Measurements from ENCODE around the gene SVOP. TPM values are rescaled to one million over a fixed set of nuclear protein-coding genes. Genes with fewer than 3 reads are reported as not detected.
A peak's percentile ranks its signal among the peaks of the same experiment; 100 is the strongest.
"Not testable (repeated sequence)": the region's sequence is repeated elsewhere in the genome, so short reads cannot be mapped to it uniquely, and the experiment has no call there.

SVOP gene
- total RNA-seq, 1 experiment from 2014 or later: 0.47 TPM

GRCh38 chr12:108866083-108866482 is 154.8 kb downstream of the SVOP start:
- RAD21 ChIA-PET (ENCODE audit: low non-redundant PET in 1 of 2, low total read pairs in 2 of 2, uncharacterized antibody in 2 of 2, unreplicated experiment in 2 of 2); H3K9me3 ChIP-seq (ENCODE audit: control insufficient read depth in 1 of 2, insufficient read depth in 1 of 2, low read depth in 1 of 2, low read length in 2 of 2); H3K4me2 ChIP-seq (ENCODE audit: low read length); H4K20me1 ChIP-seq (ENCODE audit: insufficient read depth); H3K27ac ChIP-seq (ENCODE audit: low read depth, low read length); H3K27me3 ChIP-seq (ENCODE audit: insufficient read depth, low read length); DNase-seq (ENCODE audit: low read depth, low spot score); H3K4me3 ChIP-seq (replicated peaks in 1 of 2; ENCODE audit: low read depth in 1 of 2, low read length in 2 of 2); BruUV-seq (replicated peaks); CTCF ChIA-PET; H3K9ac ChIP-seq (ENCODE audit: low read length); H3K79me2 ChIP-seq (ENCODE audit: insufficient read depth, low read length); H3K9me2 ChIP-seq (ENCODE audit: insufficient read depth); intact Hi-C loops (cut with micrococcal nuclease); H2AFZ ChIP-seq (ENCODE audit: low read depth, low read length, poor library complexity, severe bottlenecking); H3K36me3 ChIP-seq (ENCODE audit: control insufficient read depth in 1 of 2, insufficient read depth in 2 of 2, low read length in 2 of 2); POLR2A ChIA-PET: not testable (repeated sequence)
- H3K4me1 ChIP-seq (ENCODE audit: control insufficient read depth in 1 of 2, insufficient read depth in 2 of 2, low read length in 2 of 2): peaks cover 0 to 11% of the 10 kb centered on the region in 2 experiments; a peak in 2 of 4 replicates
- ATAC-seq: peak; percentile 33; the same call in 1 of the 2 replicates

DNA sequence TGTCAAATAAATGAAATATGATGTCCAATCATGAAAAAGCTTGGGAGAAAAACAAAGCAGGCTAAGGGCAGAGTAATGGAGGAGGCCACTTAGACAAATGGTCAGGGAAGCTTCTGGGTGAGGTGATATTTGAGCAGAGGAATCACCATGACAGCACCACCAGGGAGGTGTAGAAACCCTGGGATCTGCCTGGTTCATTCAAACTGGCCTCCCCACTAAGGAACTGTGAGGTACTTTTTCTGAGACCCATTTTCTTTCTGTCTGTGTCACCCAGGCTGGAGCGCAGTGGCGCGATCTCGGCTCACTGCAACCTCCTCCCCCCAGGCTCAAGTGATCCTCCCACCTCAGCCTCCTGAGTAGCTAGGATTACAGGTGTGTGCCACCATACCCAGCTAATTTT is 155.7 kb downstream of the SVOP start:
- Histone ChIP-seq H3K79me2 (ENCODE audit: insufficient read depth, low read length) (no peaks in the 10 kb centered on the region), H2AFZ (ENCODE audit: low read depth, low read length, poor library complexity, severe bottlenecking) (no peak overlapping the region), H3K27me3 (ENCODE audit: insufficient read depth, low read length) (no peaks in the 10 kb centered on the region), H3K36me3 (ENCODE audit: control insufficient read depth in 1 of 2, insufficient read depth in 2 of 2, low read length in 2 of 2) (no peaks in the 10 kb centered on the region), H3K9me3 (ENCODE audit: control insufficient read depth in 1 of 2, insufficient read depth in 1 of 2, low read depth in 1 of 2, low read length in 2 of 2) (no peaks in the 10 kb centered on the region), H3K27ac (ENCODE audit: low read depth, low read length) (no peak overlapping the region), H4K20me1 (ENCODE audit: insufficient read depth) (no peaks in the 10 kb centered on the region), H3K4me1 (ENCODE audit: control insufficient read depth in 1 of 2, insufficient read depth in 2 of 2, low read length in 2 of 2) (peaks cover 0 to 11% of the 10 kb centered on the region in 2 experiments; a peak in 3 of 4 replicates), H3K9ac (ENCODE audit: low read length) (no peak overlapping the region), H3K4me3 (replicated peaks in 1 of 2; ENCODE audit: low read depth in 1 of 2, low read length in 2 of 2) (no peak overlapping the region), H3K4me2 (ENCODE audit: low read length) (no peak overlapping the region), H3K9me2 (ENCODE audit: insufficient read depth) (no peaks in the 10 kb centered on the region)
- ChIA-PET RAD21 (ENCODE audit: low non-redundant PET in 1 of 2, low total read pairs in 2 of 2, uncharacterized antibody in 2 of 2, unreplicated experiment in 2 of 2) (no interaction called here), CTCF (no interaction called here), POLR2A (no interaction called here)
- ATAC-seq (no peak), DNase-seq (ENCODE audit: low read depth, low spot score) (no peak)
- no TSS peak for BruUV-seq (replicated peaks)
- intact Hi-C loops (cut with micrococcal nuclease): no loop called here
- no peak for TF ChIP-seq ZNF274 (IDR thresholded peaks at IDR 0.05; ENCODE audit: low read depth, low read length)
- TF ChIP-seq, protein P1, sequence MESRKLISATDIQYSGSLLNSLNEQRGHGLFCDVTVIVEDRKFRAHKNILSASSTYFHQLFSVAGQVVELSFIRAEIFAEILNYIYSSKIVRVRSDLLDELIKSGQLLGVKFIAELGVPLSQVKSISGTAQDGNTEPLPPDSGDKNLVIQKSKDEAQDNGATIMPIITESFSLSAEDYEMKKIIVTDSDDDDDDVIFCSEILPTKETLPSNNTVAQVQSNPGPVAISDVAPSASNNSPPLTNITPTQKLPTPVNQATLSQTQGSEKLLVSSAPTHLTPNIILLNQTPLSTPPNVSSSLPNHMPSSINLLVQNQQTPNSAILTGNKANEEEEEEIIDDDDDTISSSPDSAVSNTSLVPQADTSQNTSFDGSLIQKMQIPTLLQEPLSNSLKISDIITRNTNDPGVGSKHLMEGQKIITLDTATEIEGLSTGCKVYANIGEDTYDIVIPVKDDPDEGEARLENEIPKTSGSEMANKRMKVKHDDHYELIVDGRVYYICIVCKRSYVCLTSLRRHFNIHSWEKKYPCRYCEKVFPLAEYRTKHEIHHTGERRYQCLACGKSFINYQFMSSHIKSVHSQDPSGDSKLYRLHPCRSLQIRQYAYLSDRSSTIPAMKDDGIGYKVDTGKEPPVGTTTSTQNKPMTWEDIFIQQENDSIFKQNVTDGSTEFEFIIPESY (IDR thresholded peaks at IDR 0.05; ENCODE audit: extremely low read depth, insufficient replicate concordance, low read length): no peak
- no peak for TF ChIP-seq POLR2A (IDR thresholded peaks at IDR 0.05; ENCODE audit: borderline replicate concordance, extremely low read depth, insufficient read depth, insufficient read length)
- TF ChIP-seq YY1 (IDR thresholded peaks at IDR 0.05; ENCODE audit: extremely low read depth, insufficient replicate concordance, low read depth, low read length): no peak
- no peak for TF ChIP-seq ATF3 (IDR thresholded peaks at IDR 0.05)
- no peak for TF ChIP-seq POLR2AphosphoS5 (IDR thresholded peaks at IDR 0.05; ENCODE audit: low read depth, low read length)
- TF ChIP-seq RAD21 (IDR thresholded peaks at IDR 0.05; ENCODE audit: low read depth): no peak
- no peak for TF ChIP-seq SRF (IDR thresholded peaks at IDR 0.05; ENCODE audit: low read depth)
- TF ChIP-seq, protein P2, sequence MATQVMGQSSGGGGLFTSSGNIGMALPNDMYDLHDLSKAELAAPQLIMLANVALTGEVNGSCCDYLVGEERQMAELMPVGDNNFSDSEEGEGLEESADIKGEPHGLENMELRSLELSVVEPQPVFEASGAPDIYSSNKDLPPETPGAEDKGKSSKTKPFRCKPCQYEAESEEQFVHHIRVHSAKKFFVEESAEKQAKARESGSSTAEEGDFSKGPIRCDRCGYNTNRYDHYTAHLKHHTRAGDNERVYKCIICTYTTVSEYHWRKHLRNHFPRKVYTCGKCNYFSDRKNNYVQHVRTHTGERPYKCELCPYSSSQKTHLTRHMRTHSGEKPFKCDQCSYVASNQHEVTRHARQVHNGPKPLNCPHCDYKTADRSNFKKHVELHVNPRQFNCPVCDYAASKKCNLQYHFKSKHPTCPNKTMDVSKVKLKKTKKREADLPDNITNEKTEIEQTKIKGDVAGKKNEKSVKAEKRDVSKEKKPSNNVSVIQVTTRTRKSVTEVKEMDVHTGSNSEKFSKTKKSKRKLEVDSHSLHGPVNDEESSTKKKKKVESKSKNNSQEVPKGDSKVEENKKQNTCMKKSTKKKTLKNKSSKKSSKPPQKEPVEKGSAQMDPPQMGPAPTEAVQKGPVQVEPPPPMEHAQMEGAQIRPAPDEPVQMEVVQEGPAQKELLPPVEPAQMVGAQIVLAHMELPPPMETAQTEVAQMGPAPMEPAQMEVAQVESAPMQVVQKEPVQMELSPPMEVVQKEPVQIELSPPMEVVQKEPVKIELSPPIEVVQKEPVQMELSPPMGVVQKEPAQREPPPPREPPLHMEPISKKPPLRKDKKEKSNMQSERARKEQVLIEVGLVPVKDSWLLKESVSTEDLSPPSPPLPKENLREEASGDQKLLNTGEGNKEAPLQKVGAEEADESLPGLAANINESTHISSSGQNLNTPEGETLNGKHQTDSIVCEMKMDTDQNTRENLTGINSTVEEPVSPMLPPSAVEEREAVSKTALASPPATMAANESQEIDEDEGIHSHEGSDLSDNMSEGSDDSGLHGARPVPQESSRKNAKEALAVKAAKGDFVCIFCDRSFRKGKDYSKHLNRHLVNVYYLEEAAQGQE (IDR thresholded peaks at IDR 0.05; ENCODE audit: low read depth): no peak
- TF ChIP-seq, protein P3, sequence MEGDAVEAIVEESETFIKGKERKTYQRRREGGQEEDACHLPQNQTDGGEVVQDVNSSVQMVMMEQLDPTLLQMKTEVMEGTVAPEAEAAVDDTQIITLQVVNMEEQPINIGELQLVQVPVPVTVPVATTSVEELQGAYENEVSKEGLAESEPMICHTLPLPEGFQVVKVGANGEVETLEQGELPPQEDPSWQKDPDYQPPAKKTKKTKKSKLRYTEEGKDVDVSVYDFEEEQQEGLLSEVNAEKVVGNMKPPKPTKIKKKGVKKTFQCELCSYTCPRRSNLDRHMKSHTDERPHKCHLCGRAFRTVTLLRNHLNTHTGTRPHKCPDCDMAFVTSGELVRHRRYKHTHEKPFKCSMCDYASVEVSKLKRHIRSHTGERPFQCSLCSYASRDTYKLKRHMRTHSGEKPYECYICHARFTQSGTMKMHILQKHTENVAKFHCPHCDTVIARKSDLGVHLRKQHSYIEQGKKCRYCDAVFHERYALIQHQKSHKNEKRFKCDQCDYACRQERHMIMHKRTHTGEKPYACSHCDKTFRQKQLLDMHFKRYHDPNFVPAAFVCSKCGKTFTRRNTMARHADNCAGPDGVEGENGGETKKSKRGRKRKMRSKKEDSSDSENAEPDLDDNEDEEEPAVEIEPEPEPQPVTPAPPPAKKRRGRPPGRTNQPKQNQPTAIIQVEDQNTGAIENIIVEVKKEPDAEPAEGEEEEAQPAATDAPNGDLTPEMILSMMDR (IDR thresholded peaks at IDR 0.05 in 2 of 3, conservative IDR thresholded peaks at IDR 0.05 in 1 of 3; ENCODE audit: borderline replicate concordance in 1 of 3, insufficient read depth in 1 of 3, low read depth in 2 of 3, low read length in 2 of 3): no peak
- TF ChIP-seq EZH2 (IDR thresholded peaks at IDR 0.05): no peak
- TF ChIP-seq TCF7L2 (IDR thresholded peaks at IDR 0.05; ENCODE audit: borderline replicate concordance, extremely low read depth, insufficient read depth, insufficient read length): no peak

Data from HCT116 (cell line).